ENCODE data around the gene CYP2U1.
"Not testable (repeated sequence)": the region's sequence is repeated elsewhere in the genome, so short reads cannot be mapped to it uniquely, and the experiment has no call there.

- TF ChIP-seq POLR2AphosphoS5, POLR2A (IDR thresholded peaks at IDR 0.05; ENCODE audit: low read depth, low read length): not testable (repeated sequence)
These were observed 36.6 kb downstream of the CYP2U1 start for GRCh38 chr4:107967921-107968320.
